Activated T-helper 1 cell treated with anti-CD3 and anti-CD28 coated beads, Interleukin-2, amount 50 U/mL, for 16 hours (primary cell): ENCODE measurements around the gene IFNLR1.

Source experiments
- DNase-seq, 2 donors: peaks; one replicate each; pipeline ENCODE4 v3.0.0-alpha.2; 2020; ENCODE audit warnings: low read depth in 1 of 2, low spot score in 1 of 2

Gene IFNLR1

GRCh38 chr1:24107462-24108138 is 79.5 kb downstream of the IFNLR1 start:
- no peak for DNase-seq

DNA sequence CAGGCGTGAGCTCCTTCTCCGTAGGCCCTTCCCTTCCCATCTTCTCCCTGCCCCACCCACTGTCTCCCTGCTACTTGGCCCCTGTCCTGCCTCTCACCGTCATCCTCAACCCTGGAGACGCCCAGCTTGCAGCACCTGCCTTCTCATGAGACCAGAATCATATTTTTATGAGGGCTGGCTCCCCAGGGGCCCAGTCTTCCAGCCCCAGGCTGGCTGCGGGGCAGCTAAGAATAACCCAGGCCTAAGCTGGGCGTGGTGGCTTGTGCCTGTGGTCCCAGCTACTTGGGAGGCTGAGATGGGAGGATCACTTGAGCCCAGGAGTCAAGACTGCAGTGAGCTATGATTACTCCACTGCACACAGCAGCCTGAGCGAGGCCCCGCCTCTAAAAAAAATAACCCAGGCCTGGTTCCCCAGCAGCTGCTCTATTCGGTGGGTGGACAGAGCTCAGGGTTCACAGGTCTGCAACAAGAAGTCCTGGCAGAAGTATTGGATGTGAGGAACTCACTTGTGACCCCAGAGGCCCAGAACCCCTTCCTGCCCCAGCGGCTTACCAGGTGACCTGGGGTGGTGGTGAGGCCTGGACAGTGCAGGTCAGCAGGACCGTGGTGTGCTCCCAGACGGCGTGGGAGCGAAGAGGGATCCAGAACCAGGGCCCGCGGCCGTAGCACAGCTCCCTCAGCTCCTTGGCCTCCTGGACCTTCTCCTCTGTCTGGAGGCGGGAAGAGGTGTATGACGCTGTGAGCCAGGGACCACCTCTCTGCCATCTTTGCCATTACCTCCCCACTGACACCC is 81.5 kb downstream of the IFNLR1 start:
- DNase-seq, result no peak

DNA sequence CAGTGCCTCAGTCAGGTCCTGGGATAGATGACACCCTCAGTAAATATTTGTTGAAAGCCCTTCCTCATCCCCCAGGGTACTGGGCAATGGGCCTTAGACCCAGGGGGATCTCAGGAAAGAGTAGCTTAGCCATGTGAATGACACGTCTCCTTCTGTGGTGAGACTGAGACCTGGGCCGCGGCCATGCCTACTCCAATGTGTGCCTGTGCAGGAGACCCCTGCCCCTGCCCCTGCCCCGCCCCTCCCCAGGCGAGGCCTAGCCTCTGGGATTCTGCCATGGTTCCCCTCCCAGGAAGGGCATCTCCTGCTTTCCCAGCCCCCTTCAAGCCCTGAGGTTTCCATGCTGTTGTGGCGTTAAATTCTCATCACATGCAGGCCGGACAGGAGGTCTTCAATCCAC is 82.2 kb downstream of the IFNLR1 start:
- DNase-seq, result no peak
